Stomach (tissue), 4 donors: ENCODE results near the gene FOXO1.

Experiments
- CTCF ChIP-seq, 7 experiments: fragments of 450-650 bp in 4 of 7; fragments of 200-600 bp in 3 of 7; sonication (generic) in 3 of 7; IDR thresholded peaks; one replicate each; pipeline ENCODE4 v1.5.1; 2016 to 2019; ENCODE audit warnings: antibody characterized with exemption in 7 of 7, control low read depth in 2 of 7, mild to moderate bottlenecking in 1 of 7
- EP300 ChIP-seq: sonication (generic); formaldehyde crosslinking; IDR thresholded peaks from one replicate; pipeline ENCODE4 v1.6.1; 2017; ENCODE audit warnings: antibody characterized with exemption
- POLR2A ChIP-seq, 4 donors: fragments of 450-650 bp; IDR thresholded peaks; one replicate each; pipeline ENCODE4 v1.6.1; 2016; ENCODE audit warnings: antibody characterized with exemption in 4 of 4, control low read depth in 2 of 4, mild to moderate bottlenecking in 1 of 4, moderate library complexity in 1 of 4
- POLR2AphosphoS5 ChIP-seq, 3 donors: sonication (generic); formaldehyde crosslinking; IDR thresholded peaks; one replicate each; pipeline ENCODE4 v1.6.1; 2016; ENCODE audit warnings: antibody characterized with exemption in 3 of 3

GRCh38 chr13:40506592-40507446 lies 159.6 kb downstream of the FOXO1 start:
- TF ChIP-seq EP300 = no peak
- no peak for TF ChIP-seq CTCF (IDR thresholded peaks at IDR 0.05)
- no peak for TF ChIP-seq POLR2A (IDR thresholded peaks at IDR 0.05)
- no peak for TF ChIP-seq POLR2AphosphoS5 (IDR thresholded peaks at IDR 0.05)
